HL-60/S4 treated with retinoic acid at 250 ng/mL for 4 days and 3 days (cell line): ENCODE data around the gene GDF7.
"Not testable (repeated sequence)": the region's sequence is repeated elsewhere in the genome, so short reads cannot be mapped to it uniquely, and the experiment has no call there.

Experiments used
- in situ Hi-C: fragments of 300-500 bp; cut with MboI; formaldehyde crosslinking; loops from 2 replicates; pipeline ENCODE4 v1.7.0; 2022; ENCODE audit warnings: low sequenced_read_pairs

The GDF7 gene

GRCh38 chr2:20689428-20690264 lies 22.7 kb downstream of the GDF7 start:
- in situ Hi-C loops = no loop called here

DNA sequence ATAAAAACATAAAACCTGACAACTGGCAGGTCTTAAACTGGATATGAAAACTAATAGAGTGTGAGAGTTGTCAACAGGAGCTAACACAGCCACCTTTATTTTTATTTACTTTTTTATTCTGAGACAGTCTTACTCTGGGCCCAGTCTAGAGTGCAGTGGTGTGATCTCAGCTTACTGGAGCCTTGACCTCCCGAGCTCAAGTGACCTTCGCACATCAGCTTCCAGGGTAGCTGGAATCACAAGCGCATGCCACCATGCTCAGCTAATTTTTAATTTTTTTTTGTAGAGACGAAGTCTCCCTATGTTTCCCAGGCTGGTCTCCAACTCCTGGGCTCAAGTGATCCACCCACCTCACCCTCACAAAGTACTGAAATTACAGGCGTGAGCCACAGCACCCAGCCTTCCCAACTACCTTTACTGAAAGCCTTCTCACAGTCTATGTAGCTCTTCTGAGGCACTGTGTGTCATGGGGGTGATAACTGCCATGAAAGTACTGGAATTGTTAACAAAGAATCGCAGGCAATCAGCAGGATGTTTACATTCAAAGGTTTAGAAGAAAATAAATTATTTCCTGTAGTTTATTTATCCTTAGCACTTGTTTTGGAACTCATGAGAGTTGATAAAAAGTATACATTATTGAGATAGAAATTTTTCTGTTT lies 24.3 kb downstream of the GDF7 start:
- in situ Hi-C loops = no loop called here

GRCh38 chr2:20692081-20692480 lies 25.1 kb downstream of the GDF7 start:
- in situ Hi-C loops = no loop called here

GRCh38 chr2:20693317-20693716 lies 26.4 kb downstream of the GDF7 start:
- in situ Hi-C loops = no loop called here

- in situ Hi-C loops = no loop called here
These were observed 29.4 kb downstream of the GDF7 start for GRCh38 chr2:20696366-20696765.

- in situ Hi-C loops = no loop called here
These were observed 30.5 kb downstream of the GDF7 start for GRCh38 chr2:20697322-20697934.

- in situ Hi-C loops = no loop called here
These were observed 32.1 kb downstream of the GDF7 start for GRCh38 chr2:20698916-20699613.

DNA sequence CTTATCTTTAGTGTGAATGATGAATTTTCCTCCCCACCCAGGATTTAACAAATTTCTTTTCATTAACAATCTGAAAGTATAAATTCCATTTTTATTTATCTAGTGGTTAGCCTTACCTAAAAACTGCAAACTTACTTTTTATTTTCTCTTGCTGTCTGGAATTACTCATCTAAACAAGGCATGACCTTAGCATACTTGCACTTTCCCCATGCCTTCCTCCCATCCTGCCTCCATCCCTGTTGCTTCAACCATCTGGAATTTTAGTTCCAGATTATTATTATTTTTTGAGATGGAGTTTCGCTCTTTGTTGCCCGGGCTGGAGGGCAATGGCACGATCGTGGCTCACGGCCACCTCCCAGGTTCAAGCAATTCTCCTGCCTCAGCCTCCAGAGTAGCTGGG lies 35.6 kb downstream of the GDF7 start:
- in situ Hi-C loops = no loop called here

DNA sequence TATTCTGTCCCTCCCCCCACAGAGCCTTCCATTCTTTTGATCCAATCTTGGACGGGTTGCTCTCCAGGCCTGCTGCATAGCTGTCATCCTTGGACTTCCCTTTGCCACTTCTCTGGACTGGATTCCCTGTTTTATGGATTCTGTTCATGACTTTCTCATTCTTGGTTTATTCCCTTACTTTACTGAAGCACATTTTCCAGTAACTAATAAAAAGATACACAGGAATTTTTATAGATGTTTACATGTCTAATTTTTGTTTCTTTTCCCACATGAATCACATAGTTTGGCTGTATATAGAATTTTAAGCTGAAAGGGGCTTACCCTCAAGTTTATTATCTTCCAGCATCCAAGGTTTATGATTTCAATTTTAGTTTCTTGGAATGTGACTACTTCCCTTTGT lies 37.9 kb downstream of the GDF7 start:
- in situ Hi-C loops = no loop called here

- in situ Hi-C loops = no loop called here
These were observed 39.3 kb downstream of the GDF7 start for GRCh38 chr2:20706217-20706616.

DNA sequence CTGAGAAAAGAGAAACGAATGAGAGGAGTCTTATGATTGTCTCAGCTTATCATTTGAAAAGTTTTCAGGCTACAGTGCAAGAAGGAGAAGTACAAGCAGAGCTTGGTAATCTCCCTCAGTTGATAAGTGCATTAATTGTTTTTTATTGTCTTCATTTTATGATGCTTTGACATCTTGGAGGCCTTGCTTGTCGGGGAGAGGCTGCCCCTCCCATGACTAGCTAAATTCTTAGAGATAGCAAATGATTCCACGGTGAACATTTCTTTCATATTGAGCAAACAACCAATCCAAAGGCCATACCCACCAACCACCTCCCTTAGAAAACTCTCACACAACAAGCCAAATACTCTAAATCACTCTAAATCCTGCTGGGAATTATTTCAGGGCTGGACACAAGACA lies 39.8 kb downstream of the GDF7 start:
- in situ Hi-C loops = no loop called here

DNA sequence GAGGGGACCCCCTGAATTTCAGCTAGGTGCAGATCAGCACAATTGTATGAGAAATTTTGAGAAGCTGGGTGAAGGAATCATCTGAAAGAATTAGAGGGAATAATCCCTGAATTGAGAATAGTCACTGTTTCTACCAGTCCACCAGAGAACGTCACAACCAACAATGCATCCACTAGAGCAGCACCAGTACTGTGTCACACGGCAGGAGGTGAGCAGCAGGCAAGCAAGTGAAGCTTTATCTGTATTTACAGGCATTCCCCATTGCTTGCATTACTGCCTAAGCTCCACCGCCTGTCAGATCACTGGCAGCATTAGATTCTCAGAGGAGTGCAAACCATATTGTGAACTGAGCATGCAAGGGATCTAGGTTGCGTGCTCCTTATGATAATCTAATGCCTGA lies 40.7 kb downstream of the GDF7 start:
- in situ Hi-C loops = no loop called here

GRCh38 chr2:20711641-20712040 lies 44.7 kb downstream of the GDF7 start:
- in situ Hi-C loops = not testable (repeated sequence)

GRCh38 chr2:20713585-20713984 lies 46.6 kb downstream of the GDF7 start:
- in situ Hi-C loops = not testable (repeated sequence)

- in situ Hi-C loops = not testable (repeated sequence)
These were observed 47.5 kb downstream of the GDF7 start for GRCh38 chr2:20714412-20714811.

- in situ Hi-C loops = not testable (repeated sequence)
These were observed 49.2 kb downstream of the GDF7 start for GRCh38 chr2:20716164-20716563.

- in situ Hi-C loops = no loop called here
These were observed 50.7 kb downstream of the GDF7 start for GRCh38 chr2:20717641-20718040.

- in situ Hi-C loops = no loop called here
These were observed 55.8 kb downstream of the GDF7 start for GRCh38 chr2:20722592-20723240.

DNA sequence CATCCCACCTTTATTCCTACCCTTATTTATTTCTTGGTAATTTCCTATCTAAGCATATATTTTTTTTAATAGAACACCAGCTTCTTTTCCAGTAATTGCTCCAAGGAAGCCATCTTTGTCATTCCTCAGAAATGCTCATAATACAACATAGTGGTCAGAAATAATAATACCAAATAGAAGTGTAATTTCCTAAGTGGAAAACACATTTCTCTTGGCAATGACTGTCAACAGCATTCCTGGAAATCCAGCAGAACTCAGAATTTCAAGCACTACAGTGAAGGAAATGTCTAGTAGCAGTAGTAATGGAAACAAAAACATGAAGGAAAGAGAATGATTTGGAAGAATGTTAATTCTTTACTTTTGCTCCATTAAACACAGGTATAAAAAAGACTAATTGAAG lies 56.6 kb downstream of the GDF7 start:
- in situ Hi-C loops = no loop called here

DNA sequence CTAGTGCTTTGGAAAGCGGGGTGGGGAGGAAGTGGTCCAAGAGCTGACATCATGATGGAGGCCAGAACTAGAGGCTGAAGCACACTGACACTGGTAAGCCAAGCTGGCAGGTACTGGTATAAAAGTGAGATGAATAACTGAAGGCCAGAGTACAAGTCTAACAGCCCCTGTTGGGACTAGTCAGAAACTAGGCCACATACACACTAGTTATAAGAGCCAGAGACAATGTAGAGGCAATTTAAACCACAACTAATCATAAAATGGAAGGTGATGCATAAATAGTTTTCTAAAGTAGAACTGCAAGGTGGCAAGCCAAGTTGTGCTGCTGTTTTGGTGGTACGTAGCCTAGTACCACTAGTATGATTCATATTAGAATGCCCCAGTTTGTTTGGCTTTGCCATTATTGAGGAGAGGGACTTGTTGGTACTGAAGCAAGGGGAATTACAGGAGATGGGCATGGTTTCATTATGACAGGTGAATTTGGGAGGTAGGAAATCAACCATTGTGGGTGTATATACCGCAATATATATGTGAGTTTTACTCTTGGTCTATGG lies 57.6 kb downstream of the GDF7 start:
- in situ Hi-C loops = no loop called here

DNA sequence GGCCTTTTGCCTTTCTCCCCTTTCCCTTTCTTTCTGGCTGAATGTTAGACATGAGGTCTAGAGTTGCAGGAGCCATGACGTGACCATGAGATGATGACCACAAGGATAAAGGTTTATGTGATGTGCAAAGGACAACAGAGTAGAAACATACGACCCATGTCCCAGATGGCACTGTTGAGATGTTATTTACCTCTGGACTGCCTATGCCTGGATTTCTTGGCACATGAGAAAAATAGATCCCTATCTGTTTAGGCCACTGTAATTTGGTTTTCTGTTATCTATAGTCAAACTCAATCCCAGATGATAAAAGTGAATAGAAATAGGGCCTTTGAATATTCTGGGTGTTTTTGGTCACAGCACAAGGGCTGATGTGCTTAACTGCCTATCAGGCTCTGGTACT lies 58.8 kb downstream of the GDF7 start:
- in situ Hi-C loops = no loop called here
